HG03159 (cell line): Measurements from ENCODE around the gene HARS1.
"Not testable (repeated sequence)": the region's sequence is repeated elsewhere in the genome, so short reads cannot be mapped to it uniquely, and the experiment has no call there.

Experiments used
- ATAC-seq: cut with Tn5 transposase; IDR thresholded peaks from one replicate; pipeline ENCODE4 v1.9.1; 2021; ENCODE audit warnings: mild to moderate bottlenecking, moderate library complexity; ENCODE audit not compliant: unreplicated experiment

Gene HARS1, protein sequence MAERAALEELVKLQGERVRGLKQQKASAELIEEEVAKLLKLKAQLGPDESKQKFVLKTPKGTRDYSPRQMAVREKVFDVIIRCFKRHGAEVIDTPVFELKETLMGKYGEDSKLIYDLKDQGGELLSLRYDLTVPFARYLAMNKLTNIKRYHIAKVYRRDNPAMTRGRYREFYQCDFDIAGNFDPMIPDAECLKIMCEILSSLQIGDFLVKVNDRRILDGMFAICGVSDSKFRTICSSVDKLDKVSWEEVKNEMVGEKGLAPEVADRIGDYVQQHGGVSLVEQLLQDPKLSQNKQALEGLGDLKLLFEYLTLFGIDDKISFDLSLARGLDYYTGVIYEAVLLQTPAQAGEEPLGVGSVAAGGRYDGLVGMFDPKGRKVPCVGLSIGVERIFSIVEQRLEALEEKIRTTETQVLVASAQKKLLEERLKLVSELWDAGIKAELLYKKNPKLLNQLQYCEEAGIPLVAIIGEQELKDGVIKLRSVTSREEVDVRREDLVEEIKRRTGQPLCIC

GRCh38 chr5:140690941-140691924 lies at the start of gene HARS1, which contains the start of gene HARS2:
HARS1 (minus strand) TSS chr5:140691370; CDS start chr5:140691304, 66 bp downstream.
HARS2 (plus strand) TSS chr5:140691455; CDS start chr5:140691649, 194 bp downstream.
- ATAC-seq = peak; percentile 98

GRCh38 chr5:140737486-140737885 lies 46.3 kb upstream of the HARS1 start:
- ATAC-seq = no peak

DNA sequence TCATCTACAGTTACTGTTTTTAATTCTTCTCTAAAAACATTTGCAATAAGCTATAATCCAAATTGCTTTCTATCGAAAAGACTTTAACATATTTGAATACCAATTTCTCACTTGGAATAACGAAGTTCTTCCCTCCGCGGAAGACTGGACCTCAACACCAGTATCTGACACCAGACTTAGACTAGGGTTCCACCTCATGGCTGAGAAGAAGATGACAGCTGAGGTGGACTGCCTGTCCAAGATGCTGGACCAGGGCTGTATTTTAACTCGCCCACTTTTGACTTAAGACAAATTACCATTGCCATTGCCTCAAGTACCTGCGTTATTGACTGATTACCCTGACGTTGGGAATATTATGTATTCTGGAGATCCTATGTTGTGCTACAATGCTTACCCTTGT lies 43.2 kb upstream of the HARS1 start:
- ATAC-seq = no peak

- ATAC-seq = no peak
Observed at GRCh38 chr5:140733098-140733497, 41.9 kb upstream of the HARS1 start.

GRCh38 chr5:140725799-140726471 lies 34.8 kb upstream of the HARS1 start:
- peak; percentile 93 for ATAC-seq

- ATAC-seq = not testable (repeated sequence)
Observed at GRCh38 chr5:140721395-140721794, 30.2 kb upstream of the HARS1 start.

DNA sequence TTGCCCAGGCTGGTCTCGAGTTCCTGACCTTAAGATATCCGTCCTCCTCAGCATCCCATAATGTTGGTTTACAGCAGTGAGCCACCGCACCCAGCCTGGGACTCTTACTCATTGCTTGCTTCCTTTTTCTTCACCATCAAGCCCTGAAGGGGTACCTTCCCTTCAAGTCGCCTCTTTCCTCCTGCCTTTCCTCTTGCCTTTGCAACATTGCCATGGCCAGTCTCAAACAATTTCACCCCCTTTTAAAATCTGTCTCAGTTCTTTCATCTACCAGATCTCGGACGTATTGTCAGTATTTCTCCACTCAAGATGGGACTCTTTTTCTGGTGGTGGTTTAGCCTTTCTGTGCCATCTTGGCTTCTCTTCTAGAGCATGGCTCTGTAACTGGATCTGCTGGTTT lies 29.6 kb upstream of the HARS1 start:
- peak; percentile 11 for ATAC-seq

GRCh38 chr5:140718266-140718592 lies 27.1 kb upstream of the HARS1 start:
- no peak for ATAC-seq

GRCh38 chr5:140716238-140716637 lies 25.1 kb upstream of the HARS1 start:
- ATAC-seq = not testable (repeated sequence)

GRCh38 chr5:140713562-140714094 lies 22.5 kb upstream of the HARS1 start:
- no peak for ATAC-seq

DNA sequence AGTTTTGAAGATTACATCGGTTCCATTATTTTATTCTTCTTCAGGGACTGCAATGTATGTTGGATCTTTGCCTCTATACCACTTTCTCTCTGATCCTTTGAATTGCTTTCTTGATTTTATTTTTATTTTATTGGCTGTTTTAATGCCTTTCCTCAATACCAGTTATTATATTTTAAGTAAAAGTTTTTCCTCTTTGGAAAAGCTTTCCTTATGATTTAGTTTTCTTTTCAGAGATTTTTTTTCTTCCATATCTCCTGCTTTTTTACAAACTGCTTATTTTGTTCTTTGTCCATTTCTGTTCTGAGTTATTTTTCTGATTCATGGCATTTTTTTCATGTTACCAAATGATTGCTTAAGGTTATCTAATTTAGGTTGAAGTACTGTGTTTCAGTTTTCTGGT lies 20.6 kb upstream of the HARS1 start:
- no peak for ATAC-seq

- ATAC-seq = peak; percentile 89
Observed at GRCh38 chr5:140710899-140711552, 19.9 kb upstream of the HARS1 start.

DNA sequence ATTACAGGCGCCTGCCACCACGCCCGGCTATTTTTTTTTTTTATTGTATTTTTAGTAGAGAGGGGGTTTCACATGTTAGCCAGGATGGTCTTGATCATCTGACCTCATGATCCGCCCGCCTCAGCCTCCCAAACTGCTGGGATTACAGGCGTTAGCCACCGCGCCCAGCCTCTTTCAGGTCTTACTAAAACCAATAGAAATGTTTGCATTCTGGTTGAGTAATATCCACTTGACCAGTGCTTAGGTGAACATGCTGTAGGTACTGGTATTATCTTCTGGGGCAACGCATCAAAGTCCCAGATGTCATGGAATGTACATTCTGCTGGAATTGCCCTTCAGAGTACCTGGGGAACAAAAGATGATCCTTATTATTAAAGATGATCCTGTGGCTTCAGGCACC lies 17.6 kb upstream of the HARS1 start:
- not testable (repeated sequence) for ATAC-seq

DNA sequence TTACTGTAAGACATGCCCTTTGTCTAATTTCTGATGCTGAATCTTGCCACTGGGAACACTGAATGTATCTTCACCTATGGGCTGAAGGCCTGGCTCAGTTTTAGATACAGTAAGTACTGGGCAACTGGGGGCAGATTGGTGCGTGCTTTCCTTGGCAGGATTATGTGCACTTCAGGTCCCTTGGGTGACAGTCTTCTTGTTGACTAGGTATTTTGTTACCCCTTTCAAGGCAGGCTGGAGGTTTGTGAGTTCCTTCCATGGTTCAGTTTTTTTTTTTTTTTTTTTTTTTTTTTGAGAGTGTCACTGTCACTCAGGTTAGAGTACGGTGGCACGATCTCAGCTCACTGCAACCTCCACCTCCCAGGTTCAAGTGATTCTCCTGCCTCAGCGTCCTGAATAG lies 16.6 kb upstream of the HARS1 start:
- ATAC-seq = no peak

DNA sequence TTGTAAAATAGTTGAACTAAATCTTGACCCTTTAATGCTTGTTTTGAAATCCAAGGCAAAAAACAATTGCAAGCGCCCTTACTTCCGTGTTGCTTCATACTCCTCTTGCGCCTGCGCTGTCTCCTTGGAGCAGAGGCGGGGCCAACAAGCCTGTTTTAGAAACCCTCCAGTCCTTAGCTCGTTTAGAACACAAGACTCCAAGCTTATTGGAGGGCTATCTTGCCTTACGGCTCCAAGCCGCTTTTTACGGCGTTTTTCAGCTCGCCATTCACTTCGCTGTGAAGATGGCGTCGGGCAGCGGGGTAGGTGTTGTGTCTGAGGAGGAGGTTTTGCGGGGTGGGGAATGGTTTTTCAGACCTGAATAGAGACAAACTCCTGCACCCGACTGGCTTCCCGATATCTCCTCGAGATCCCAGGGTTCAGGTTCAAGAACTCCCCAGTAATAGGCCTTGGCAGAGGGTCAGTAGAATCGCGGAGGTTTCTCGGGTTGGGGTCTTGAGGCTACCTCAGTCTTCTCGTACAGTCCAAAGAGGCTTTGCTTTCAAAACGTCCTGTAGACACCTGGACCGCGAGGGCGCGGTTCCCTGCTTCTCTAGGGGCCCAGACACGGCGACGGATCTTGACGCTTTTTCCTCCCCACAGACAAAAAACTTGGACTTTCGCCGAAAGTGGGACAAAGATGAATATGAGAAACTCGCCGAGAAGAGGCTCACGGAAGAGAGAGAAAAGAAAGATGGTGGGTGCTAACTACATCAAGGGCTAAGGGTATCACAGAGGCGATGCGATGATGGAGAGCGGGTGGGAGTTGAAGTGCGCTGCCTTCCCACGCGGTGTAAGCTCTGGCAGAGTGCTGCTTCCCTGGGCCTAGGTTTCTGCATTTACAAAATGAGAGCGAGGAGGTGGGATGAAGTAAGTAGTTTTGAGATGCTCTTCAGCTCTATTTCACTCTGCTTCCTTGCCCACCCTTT lies 9.3 kb upstream of the HARS1 start, which contains the start of gene ZMAT2:
Gene ZMAT2, plus strand, starts transcription at position 271 of the 968 bp plus-strand sequence. Its CDS starts 14 bp downstream, at position 285.
- ATAC-seq = peak; percentile 97

DNA sequence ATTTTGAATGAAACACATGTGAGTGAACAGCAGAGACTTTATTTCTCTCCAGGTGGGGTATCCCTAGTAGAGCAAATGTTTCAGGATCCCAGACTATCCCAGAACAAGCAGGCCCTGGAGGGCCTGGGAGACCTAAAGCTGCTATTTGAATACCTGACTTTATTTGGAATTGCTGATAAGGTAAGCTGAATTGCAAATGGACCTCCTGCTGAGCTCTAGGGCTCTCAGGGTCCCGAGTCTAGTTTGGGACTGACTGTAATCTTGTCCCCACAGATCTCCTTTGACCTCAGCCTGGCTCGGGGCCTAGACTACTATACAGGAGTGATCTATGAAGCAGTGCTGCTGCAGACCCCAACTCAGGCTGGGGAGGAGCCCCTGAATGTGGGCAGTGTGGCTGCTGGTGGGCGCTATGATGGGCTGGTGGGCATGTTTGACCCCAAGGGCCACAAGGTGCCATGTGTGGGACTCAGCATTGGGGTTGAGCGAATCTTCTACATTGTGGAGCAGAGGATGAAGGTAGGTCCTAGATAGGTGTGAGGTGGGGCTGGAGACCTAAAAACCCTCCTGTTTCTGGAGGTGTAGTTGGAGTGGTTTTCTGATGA lies 5.8 kb upstream of the HARS1 start:
- no peak for ATAC-seq

- no peak for ATAC-seq
Observed at GRCh38 chr5:140694276-140694675, 3.1 kb upstream of the HARS1 start.

- ATAC-seq = peak; percentile 1
Observed at GRCh38 chr5:140690376-140690932, 716 bp downstream of the HARS1 start.
